HG03060 (cell line): ENCODE data around the gene SLC31A1.

ENCODE experiments used
- ATAC-seq: cut with Tn5 transposase; IDR thresholded peaks from one replicate; pipeline ENCODE4 v1.9.1; 2021; ENCODE audit warnings: low read depth, moderate number of reproducible peaks; ENCODE audit not compliant: unreplicated experiment

SLC31A1 gene

DNA sequence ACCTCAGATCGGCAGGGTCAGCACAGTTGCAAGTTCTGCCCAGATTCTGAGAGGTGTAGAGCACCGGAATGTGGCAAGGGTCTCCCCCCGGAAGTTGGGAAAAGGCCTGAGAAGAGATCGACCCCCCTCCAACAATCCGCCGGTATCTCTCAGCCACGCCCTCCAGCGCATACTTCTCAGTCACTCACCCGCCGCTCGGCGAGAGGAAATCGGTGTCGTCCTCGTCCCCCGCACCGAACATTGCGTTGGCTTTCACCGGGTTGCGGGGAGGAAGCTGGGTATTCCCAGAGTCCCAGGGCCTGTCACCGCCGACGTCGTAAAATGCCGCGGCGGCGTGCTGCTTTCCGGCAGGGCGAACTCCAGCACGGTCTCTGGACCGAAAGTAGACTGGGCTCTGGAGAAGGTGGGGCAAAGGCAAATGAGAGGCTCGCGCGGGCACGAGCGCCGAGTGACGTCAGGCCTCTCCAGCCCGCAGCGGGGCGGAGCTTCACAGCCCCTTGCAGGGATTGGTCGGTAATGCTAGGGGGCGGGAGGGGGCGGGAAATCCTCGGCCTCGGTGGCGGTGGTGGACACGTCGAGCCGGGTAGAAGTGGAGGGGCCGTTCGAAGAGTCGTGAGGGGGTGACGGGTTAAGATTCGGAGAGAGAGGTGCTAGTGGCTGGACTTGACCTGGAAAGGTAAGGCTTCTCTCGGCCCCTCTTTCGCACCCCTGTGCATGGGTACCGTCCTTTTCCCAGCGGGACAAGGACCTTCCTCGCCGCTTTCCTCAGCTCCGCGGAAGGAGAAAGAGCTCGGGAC is at the start of gene SLC31A1, which contains the start of gene FKBP15:
Gene SLC31A1 (plus strand): TSS at position 542 of the 797 bp plus-strand sequence. CDS start 34,605 bp downstream, outside the sequence.
Gene FKBP15 (minus strand): TSS at position 275 of the 797 bp plus-strand sequence. CDS start 34 bp downstream, at position 241.
- ATAC-seq = peak; percentile 53

DNA sequence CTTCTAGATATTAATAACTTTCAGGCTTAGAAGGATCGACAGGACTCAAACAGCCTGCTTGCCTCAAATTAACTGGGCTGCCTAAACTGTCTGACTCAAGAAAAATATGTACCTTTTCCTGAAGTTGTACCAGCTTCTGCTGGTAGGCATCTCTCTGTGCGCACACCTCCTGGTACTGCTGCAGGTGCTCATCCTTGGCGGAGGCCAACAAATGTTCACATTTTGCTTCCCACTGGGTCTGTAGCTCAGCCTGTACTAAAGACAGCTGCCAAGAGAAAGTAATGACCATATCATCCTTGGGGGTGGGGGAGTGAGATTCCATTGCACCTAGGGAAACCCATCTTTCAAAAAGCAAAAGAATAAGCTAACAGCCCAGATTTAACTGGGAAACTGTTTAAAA is 48.0 kb upstream of the SLC31A1 start:
- no peak for ATAC-seq

DNA sequence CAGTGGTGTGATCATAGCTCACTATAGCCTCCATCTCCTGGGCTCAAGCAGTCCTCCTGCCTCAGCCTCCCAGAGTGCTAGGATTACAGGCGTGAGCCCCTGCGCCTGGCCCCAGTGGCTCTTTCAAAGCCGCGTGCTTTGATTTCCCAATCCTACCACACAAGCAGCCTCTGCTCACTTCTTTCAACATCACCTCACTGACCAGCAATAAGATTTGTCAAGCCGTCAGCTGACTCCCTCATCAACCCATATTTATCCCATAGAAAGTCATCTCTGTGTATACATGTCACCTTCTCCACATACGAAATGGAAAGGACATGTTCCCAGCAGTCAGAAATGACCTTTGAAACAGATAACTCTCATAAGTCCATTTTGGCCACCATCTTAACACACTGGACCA is 44.5 kb upstream of the SLC31A1 start:
- ATAC-seq = no peak

DNA sequence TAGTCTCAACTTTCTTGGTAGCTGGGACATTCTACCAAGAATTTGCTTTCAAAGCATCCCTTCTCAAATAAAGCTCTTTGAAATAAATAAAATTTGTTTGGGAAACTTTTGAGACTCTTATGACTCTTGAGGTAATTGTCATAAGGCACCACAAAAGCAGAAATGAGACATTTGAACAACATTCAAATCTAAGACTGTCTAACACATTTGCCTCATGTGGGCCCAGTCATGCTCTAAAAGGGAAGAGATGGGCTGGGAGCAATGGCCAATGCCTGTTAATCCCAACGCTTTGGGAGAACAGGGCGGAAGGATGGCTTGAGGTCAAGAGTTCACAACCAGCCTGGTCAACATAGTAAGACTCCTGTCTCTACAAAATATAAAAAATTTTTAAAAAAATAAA is 44.1 kb upstream of the SLC31A1 start:
- ATAC-seq = no peak

DNA sequence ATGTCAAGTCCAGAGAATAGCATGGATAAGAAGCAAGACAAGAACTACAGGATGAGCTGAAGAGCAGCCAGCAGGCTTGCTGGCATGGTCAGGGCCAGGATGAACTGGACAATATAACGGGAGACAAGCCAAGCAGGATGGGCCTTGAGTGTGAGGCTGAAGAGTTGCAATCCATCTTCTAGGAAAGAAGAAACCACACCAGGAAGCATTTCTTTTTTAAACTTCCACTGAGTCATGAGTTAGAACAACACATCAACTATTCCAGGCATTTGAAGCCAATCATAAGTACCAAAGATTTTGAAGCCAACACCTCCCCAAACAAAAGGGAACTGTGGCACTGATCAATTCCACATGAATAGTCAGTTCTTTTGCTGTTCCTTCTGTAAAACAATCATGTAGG is 43.3 kb upstream of the SLC31A1 start:
- no peak for ATAC-seq

DNA sequence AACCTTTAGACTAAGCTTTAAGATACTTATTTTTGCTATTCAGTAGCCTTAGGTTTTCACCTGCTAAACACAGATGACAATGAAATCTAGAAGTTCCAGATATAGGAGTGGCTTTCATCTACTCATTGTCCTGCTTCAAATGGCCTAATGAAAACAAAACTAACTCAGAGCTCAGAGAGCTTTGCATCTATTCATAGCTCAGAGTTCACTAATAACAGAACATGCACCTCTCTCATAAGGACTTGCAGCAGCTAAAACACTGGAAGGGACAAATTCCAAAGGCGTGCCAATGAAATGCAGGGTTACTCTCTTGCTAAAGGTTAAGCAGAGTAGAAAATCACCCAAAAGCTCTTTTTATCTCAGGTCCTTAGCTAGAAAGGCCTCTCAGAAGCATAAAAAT is 41.5 kb upstream of the SLC31A1 start:
- ATAC-seq = no peak

DNA sequence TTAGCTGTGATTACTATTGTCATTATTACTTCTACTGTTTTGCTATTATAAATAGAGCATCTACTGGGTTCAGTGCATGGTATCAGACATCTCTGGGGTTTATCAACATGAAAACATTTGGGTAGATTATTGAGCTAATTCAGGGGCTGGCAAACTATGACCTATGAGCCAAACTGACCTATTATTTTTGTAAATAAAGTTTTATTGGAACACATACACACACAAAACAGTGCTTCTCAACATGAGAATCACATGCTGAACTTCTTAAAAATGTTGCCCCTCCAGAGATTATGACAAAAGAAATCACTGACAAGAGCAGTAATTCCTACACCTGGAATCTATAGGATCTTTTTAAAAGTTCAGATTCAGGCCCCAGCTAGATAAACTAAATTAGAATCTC is 40.2 kb upstream of the SLC31A1 start:
- ATAC-seq = no peak

DNA sequence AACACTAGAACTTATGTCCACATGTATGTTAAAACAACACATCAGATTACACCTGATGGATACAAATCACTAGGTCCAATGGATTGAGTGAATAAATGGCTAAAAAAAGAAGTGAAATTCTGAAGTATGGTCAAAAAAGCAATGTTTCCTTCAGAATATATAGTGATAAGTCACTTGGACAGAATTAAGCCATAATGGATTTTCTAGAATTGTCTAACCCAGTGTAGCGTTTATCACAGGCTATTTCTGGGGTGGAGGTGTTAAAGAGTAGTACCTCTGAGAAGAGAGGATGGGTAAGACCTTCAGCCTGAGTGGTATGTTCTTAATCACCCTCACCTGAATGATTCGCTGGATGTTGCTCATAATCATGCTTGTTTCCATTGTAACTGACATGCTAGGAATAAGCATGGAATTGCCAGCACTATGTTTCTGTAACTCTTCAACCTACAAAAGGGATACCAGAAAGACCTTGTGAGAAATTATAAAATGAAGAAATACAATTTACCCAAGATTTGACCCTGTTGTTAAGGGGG is 37.3 kb upstream of the SLC31A1 start:
- no peak for ATAC-seq

DNA sequence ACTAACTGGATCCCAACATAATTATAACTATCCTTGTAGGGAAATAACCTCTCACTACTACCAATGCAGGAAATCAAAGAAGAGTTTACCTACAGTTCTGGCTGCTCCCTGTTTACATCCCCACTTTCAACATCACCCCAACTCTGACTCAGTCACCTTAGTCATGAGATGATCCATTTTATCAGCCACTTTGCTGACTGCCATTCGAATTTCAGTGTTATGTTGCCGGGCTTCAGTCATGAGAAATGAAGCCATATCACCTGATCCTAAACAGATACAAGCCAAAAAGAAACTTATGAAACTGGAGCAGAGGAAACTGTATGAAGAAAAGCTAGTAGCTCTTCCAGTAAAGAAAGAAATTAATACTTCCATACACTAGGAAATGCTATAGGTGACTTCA is 36.8 kb upstream of the SLC31A1 start:
- no peak for ATAC-seq

DNA sequence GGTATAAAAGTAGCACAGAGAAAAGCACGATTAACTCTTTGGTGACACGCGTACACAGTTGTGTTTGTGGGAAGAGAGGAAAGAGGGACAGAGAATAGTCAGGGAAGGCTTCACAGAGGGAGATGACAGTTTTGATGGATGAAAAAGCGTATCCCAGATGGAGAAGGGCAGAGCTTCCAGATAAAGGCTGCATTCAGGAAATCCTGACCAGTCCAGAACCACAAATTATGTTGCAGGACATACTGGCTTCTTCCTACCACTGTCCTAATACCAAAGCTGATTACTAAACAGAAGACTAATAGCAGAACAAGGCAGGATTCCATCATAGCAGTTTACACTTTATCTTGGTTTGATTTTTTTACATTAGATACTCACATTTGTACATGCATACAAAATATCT is 36.1 kb upstream of the SLC31A1 start:
- no peak for ATAC-seq

DNA sequence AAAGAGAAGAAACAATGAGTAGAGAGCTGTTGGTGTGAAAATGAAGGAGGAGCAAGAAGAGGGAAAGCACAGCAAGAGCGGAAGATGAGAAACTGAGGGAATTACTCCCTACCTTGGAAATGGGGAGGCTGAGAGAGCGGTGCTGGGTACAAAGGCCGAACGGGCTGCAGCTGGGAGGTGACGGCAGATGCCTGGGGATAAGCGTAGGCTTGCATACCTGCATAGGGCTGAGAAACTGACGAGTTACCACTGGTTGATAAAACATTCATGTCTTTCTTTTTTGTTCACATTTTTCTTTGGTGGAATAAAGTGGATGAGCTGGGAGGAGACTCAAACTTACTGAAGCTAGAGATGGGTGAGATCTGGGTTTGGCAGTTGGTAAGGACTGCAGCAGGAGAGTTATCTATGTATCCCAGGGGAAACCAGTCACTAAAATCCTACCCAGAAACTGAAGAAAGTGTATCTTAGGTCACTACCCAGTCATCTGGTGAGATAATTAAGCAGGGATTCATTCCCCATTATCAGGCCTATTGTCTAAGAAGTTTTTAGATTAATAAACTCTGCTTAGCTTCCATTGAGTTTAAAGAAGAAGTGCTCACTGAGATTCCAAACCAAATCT is 35.1 kb upstream of the SLC31A1 start:
- no peak for ATAC-seq

DNA sequence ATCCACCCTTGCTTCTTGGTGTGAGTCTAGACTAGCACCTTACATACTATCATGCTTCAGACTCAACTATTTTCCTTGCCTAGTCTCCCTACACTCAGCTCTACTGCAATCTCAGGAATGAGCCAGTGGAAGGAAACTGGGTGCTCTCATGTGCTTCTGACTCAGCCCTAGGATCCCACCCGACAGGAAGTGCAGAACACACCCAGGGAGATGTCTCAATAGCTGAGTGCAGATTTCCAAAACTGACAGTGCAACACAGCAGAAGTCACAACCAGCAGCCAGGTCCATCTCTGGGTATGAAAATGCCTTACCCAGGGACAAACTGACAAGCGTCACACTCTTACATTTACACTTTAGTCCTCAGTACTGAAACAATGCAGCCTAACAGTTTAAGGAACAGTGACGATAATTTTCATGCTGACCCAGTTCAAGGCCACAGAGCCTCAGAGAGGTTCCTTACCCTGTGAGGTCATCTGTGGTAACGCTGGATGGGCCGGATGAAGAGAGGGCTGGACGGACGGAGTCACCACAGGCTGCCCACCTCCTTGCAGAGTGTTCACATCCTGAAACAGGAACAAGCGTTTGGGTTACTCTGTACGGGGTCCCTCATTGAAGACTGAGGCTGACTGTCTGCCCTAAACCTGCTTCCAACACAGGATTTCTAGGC is 33.3 kb upstream of the SLC31A1 start:
- no peak for ATAC-seq

DNA sequence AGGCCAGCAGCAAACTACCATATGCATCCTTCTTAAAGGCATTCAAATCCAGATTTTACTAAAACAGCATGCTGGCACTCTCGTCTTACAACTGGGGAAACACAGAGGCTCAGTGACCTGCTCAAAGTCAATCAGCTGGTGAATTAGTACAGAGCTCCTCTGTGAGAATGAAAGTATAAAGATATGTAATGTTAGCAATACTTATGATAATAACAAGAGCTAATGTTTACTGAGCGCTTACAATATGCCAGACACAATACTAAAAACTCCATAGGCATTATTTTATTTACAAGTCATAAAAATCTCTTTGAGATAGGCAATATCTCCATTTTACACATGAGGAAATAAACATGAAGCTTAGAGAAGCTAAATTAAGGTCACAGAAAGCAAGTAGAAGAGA is 28.9 kb upstream of the SLC31A1 start:
- ATAC-seq = no peak

DNA sequence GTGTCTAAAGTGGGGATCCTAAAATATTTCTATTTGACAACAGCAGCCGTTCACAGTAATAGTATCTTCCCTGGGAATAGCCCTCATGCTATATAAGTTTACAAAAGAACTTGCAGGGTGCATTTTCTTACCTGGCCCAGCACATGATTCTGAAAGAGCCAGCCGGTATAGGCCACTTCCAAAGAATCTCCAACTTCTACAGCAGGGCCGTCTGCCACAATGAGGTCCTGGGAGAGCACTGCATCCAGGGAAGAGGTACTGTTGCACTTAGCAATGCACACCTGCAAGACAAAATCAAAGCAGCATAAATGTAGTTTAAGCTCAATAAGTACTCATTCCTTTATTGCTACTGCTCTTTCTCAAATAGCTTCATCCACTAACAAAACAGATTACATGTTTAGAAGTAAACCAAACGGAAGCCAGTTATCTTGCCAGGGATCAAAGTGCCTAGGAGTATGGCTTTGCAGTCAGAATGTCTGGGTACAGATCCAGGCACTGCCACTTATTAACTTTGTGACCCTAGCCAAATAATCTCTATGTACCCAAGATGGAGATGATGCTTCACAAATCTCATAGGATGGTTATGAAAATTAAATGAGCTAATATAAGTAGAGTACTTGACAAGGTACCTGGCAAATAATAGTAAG is 21.5 kb upstream of the SLC31A1 start:
- no peak for ATAC-seq

DNA sequence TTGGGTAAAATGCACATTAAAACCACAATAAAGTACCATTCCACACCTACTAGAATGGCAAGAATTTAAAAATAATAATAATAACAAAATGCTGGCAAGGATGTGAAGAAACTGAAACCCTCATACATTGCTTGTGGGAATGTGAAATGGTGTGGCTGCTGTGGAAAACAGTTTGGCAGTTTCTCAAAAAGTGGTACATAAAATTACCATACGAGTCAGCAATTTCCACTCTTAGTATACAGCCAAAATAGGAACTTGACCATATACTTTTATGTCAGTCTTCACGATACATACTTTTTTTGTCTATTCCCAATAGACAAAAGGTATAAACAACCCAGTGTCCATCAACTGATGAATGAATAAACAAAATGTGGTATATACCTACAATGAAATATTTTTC is 15.9 kb upstream of the SLC31A1 start:
- no peak for ATAC-seq

DNA sequence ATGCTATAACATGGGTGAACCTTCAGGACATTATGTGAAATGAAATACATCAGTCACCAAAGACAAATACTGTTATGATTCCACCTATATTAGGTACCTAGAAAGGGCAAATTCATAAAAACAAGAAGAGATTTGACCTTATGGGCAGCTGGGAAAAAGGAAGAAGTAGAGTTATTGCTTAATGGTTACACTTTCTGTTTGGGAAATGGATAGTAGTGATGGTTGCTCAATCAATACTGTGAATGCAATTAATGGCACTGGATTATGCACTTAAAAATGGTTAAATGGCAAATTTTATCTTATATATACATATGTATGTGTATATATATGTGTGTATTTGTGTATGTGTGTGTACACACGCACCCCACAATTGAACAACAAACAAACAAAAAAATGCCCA is 15.5 kb upstream of the SLC31A1 start:
- no peak for ATAC-seq

DNA sequence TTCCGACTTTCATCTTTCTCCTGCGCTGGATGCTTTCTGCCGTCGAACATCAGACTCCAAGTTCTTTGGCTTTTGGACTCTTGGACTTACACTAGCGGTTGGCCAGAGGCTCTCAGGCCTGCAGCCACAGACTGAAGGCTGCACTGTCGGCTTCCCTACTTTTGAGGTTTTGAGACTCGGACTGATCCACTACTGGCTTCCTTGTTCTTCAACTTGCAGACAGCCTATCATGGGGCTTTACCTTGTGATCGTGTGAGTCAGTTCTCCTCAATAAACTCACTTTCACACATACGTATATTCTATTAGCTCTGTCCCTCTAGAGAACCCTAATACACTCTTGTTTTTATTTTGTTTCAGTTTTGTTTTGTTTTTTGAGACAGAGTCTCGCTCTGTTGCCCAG is 10.5 kb upstream of the SLC31A1 start:
- ATAC-seq = no peak

DNA sequence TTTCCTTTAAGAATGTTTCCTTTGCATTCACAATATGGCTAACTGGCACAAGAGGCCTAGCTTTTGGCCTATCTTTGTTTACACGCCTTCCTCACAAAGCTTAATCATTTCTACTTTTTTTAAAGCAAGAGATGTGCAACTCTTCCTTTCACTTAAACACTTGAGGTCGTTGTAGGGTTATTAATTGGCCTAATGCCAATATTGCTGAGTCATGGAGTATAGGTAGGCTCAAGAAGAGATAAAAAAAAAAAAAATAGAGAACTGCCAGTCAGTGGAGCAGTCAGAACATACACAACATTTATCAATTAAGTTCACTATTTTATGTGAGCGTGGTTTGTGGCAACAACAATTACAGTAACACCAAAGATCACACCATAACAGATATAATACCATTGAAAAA is 6.2 kb upstream of the SLC31A1 start:
- no peak for ATAC-seq

DNA sequence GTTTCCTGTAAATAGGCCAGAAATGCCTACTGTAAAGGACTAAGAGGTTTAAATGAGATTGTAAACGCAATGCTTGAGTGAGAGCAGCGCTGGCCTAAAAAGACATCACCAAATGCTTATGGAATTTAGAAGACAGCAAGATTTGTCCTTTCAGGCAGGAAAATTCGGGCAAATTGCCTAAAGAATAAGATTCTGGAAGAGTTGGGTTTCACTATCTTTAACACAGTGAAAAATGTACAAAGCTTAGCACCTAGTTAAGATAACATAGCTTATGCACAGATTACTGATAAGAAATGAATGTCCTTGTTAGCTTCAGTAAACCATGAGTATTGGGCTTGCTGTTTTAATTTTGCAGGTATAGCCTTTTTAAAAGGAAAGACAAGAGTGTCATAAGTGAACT is 4.9 kb upstream of the SLC31A1 start:
- ATAC-seq = no peak

DNA sequence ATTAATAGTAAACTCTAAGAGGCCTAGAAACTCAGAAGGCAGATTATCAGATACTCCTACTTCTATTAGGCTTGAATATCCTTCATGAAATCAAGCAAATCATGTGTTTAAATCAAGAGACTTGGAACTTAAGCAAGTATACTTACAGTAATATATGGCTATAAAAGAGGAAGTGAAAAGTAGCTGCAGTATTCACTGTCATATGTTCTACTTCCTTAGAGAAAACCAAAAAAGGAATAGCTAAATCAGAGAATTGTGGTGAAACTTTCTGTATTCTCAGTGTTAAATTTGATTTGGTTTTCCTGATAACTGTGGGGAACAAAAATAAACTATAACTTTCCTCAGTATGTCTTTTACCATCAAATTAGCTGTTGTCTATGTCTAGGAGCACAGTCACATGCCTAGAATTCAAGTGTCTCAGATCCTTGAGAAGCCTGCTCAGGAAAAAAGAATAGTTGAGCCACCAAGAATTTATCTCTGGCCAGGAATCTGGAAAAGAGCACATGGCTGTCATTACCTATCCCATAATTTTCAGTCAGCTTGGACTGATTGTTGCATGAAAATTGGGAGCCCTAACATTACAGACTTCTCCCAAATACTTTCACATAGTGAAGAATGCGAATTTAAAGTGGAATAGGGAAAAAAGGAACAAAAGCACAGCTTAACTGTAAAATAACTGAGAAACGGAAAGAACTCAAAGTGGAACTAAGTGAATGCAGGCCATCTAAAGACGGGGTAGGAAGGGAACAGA is 2.0 kb upstream of the SLC31A1 start:
- peak; percentile 30 for ATAC-seq
